HepG2 (cell line): Measurements from ENCODE around the gene JMJD6. TPM values are rescaled to one million over a fixed set of nuclear protein-coding genes. Genes with fewer than 3 reads are reported as not detected.

Source experiments
- DNMT3B ChIP-seq: conservative IDR thresholded peaks from 2 replicates; pipeline ENCODE4 v1.6.1; 2016; ENCODE audit warnings: missing biosample characterization, control low read depth
- EP300 ChIP-seq, 3 experiments: sonication (generic) in 1 of 3; formaldehyde crosslinking in 1 of 3; IDR thresholded peaks; 2 replicates each; pipeline versions ENCODE4 v1.5.1 to v1.6.1; 2011 to 2020; ENCODE audit warnings: low read depth in 2 of 3, low read length in 2 of 3, borderline replicate concordance in 1 of 3, improper control_type of control experiment in 1 of 3, mild to moderate bottlenecking in 1 of 3, missing genetic modification reagents in 1 of 3, moderate library complexity in 1 of 3
- FOXO1 ChIP-seq: sonication (generic); formaldehyde crosslinking; IDR thresholded peaks from 2 replicates; pipeline ENCODE4 v1.4.0; 2020; ENCODE audit warnings: missing genetic modification reagents
- GFI1 ChIP-seq: sonication (generic); formaldehyde crosslinking; IDR thresholded peaks from 2 replicates; pipeline ENCODE4 v1.5.0; 2020; ENCODE audit warnings: missing genetic modification reagents, mild to moderate bottlenecking, borderline replicate concordance
- JUNB ChIP-seq: sonication (generic); formaldehyde crosslinking; IDR thresholded peaks from 2 replicates; pipeline ENCODE4 v1.8.0; 2022; ENCODE audit warnings: missing genetic modification reagents, mild to moderate bottlenecking, borderline replicate concordance
- LCORL ChIP-seq, 2 experiments: fragments of 450-650 bp in 1 of 2; sonication (generic) in 1 of 2; formaldehyde crosslinking in 1 of 2; IDR thresholded peaks; 2 replicates each; pipeline versions ENCODE4 v1.5.0 to v1.6.1; 2017 to 2020; ENCODE audit warnings: antibody characterized with exemption in 1 of 2, missing genetic modification reagents in 1 of 2
- MED8 ChIP-seq: sonication (generic); formaldehyde crosslinking; IDR thresholded peaks from 2 replicates; pipeline ENCODE4 v1.8.1; 2023; ENCODE audit warnings: mild to moderate bottlenecking, missing genetic modification reagents; ENCODE audit not compliant: insufficient replicate concordance
- NR2F1 ChIP-seq, 2 experiments: fragments of 450-650 bp in 1 of 2; formaldehyde crosslinking in 1 of 2; IDR thresholded peaks; 2 replicates each; pipeline versions ENCODE4 v1.5.0 to v1.6.1; 2016 to 2020; ENCODE audit warnings: mild to moderate bottlenecking in 1 of 2, missing compliant biosample characterization in 1 of 2, missing genetic modification reagents in 1 of 2, moderate library complexity in 1 of 2
- PAF1 ChIP-seq: IDR thresholded peaks from 2 replicates; pipeline ENCODE4 v1.6.1; 2016; ENCODE audit warnings: missing genetic modification reagents, missing compliant biosample characterization
- PHF8 ChIP-seq: sonication (generic); formaldehyde crosslinking; IDR thresholded peaks from 2 replicates; pipeline ENCODE4 v1.5.0; 2020; ENCODE audit warnings: missing genetic modification reagents
- RFX1 ChIP-seq: fragments of 450-650 bp; IDR thresholded peaks from 2 replicates; pipeline ENCODE4 v1.6.1; 2017
- SP1 ChIP-seq, 2 experiments: fragments of 450-650 bp in 1 of 2; sonication (generic) in 1 of 2; formaldehyde crosslinking in 1 of 2; IDR thresholded peaks; 2 replicates each; pipeline versions ENCODE4 v1.4.0 to v1.6.1; 2016 to 2020; ENCODE audit warnings: missing genetic modification reagents in 1 of 2
- TOPORS ChIP-seq: sonication (generic); formaldehyde crosslinking; IDR thresholded peaks from 2 replicates; pipeline ENCODE4 v1.8.0; 2023; ENCODE audit warnings: mild to moderate bottlenecking, missing genetic modification reagents
- ZFP90 ChIP-seq: sonication (generic); formaldehyde crosslinking; IDR thresholded peaks from 2 replicates; pipeline ENCODE4 v1.8.0; 2022; ENCODE audit warnings: missing genetic modification reagents, mild to moderate bottlenecking, inconsistent platforms, borderline replicate concordance
- ZNF350 ChIP-seq: sonication (generic); formaldehyde crosslinking; IDR thresholded peaks from 2 replicates; pipeline ENCODE4 v1.4.0; 2020; ENCODE audit warnings: mild to moderate bottlenecking, low read depth, missing genetic modification reagents, borderline replicate concordance
- ZNF546 ChIP-seq: sonication (generic); formaldehyde crosslinking; conservative IDR thresholded peaks from 2 replicates; pipeline ENCODE4 v1.8.1; 2023; ENCODE audit warnings: mild to moderate bottlenecking, missing genetic modification reagents
- ZNF569 ChIP-seq: sonication (generic); formaldehyde crosslinking; IDR thresholded peaks from 2 replicates; pipeline ENCODE4 v1.5.0; 2020; ENCODE audit warnings: mild to moderate bottlenecking, missing genetic modification reagents, moderate library complexity, borderline replicate concordance
- ZNF7 ChIP-seq: IDR thresholded peaks from 2 replicates; pipeline ENCODE4 v1.6.1; 2016; ENCODE audit warnings: missing biosample characterization, missing genetic modification reagents
- ZNF737 ChIP-seq: sonication (generic); formaldehyde crosslinking; IDR thresholded peaks from 2 replicates; pipeline ENCODE4 v1.5.0; 2020; ENCODE audit warnings: missing genetic modification reagents, mild to moderate bottlenecking, borderline replicate concordance
- ZNF788 ChIP-seq: sonication (generic); formaldehyde crosslinking; IDR thresholded peaks from 2 replicates; pipeline ENCODE4 v1.5.0; 2020; ENCODE audit warnings: mild to moderate bottlenecking, missing genetic modification reagents, borderline replicate concordance
- polyA plus RNA-seq, 8 experiments: library from polyadenylated mRNA; depleted of rRNA in 3 of 8; stranded (reverse) in 7 of 8; unstranded in 1 of 8; fragments of >200 nt; fragmentation: Illumina TruSeq in 4 of 8; extraction: Trizol in 4 of 8; gene quantifications; 2 replicates each; pipeline versions ENCODE4 v1.2.1 to v1.2.3, GENCODE V29; 2011 to 2016; ENCODE audit warnings: low read depth in 4 of 8, missing spikeins in 1 of 8, mixed read lengths in 1 of 8; ENCODE audit not compliant: insufficient read depth in 1 of 8
- total RNA-seq, 5 experiments: library from RNA; depleted of rRNA; stranded (reverse); fragments of >200 nt; fragmentation: Illumina TruSeq; extraction: Trizol; gene quantifications; 2 replicates each; pipeline ENCODE4 v1.2.3, GENCODE V29; 2016; ENCODE audit warnings: low read depth in 1 of 5
- TF ChIP-seq, protein P1 (sequence below): sonication (generic); formaldehyde crosslinking; IDR thresholded peaks from 2 replicates; pipeline ENCODE4 v1.5.0; 2020; ENCODE audit warnings: missing genetic modification reagents, mild to moderate bottlenecking, borderline replicate concordance
- TF ChIP-seq, protein P2 (sequence below): sonication (generic); formaldehyde crosslinking; IDR thresholded peaks from 2 replicates; pipeline ENCODE4 v1.9.0; 2021; ENCODE audit warnings: missing genetic modification reagents, borderline replicate concordance
- TF ChIP-seq, protein P3 (sequence below): sonication (generic); formaldehyde crosslinking; IDR thresholded peaks from 2 replicates; pipeline ENCODE4 v1.4.0; 2020; ENCODE audit warnings: missing genetic modification reagents, low read depth, mild to moderate bottlenecking, borderline replicate concordance
- TF ChIP-seq, protein P4 (sequence below): IDR thresholded peaks from 2 replicates; pipeline ENCODE4 v1.6.1; 2016; ENCODE audit warnings: missing compliant biosample characterization, missing genetic modification reagents, borderline replicate concordance

Gene JMJD6
- total and polyA plus RNA-seq, 2 of the 13 experiments (the other 11 are each of a cell fraction or from before 2014, with no cell fraction given) = 33.6 to 41.0 TPM

DNA sequence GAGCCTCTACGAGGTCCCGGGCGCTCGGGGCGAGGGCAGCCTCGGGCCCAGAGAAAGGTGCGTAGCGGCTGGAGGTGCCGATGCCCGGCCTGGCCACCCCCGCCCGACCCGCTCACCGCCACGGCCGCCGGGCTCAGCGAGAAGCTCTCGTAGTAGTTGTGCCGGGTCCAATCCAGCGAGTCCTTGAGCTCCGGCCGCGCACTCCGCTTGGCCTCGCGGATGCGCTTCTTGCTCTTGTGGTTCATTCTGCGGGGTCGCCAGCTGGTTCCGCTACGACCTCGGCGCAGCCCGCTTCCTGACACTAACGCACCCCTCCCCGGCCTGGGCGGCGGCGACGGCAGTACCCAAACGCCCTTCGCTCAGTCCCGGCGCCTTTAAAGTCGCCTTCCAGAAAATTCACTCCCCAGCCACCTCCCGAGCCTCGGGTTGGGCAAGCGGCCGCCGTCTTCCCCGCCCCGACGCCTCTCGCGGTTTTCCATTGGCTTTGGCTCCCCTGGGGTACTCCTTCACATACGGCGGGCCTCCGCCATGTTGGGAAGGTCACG lies at the start of gene JMJD6 (continued):
- TF ChIP-seq PAF1 (CRISPR knock-in tag) = no peak
- TF ChIP-seq MED8 (CRISPR knock-in tag) = no peak
- TF ChIP-seq, protein P1, sequence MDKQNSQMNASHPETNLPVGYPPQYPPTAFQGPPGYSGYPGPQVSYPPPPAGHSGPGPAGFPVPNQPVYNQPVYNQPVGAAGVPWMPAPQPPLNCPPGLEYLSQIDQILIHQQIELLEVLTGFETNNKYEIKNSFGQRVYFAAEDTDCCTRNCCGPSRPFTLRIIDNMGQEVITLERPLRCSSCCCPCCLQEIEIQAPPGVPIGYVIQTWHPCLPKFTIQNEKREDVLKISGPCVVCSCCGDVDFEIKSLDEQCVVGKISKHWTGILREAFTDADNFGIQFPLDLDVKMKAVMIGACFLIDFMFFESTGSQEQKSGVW (CRISPR knock-in tag) = no peak
- TF ChIP-seq DNMT3B (CRISPR knock-in tag) = no peak; the same call in 1 of the 2 replicates
- no peak for TF ChIP-seq ZFP90 (CRISPR knock-in tag)
- TF ChIP-seq SP1 (IDR thresholded peaks at IDR 0.05) = no peak
- peak; percentile 89 for TF ChIP-seq SP1 (CRISPR knock-in tag; IDR thresholded peaks at IDR 0.05)
- TF ChIP-seq, protein P2, sequence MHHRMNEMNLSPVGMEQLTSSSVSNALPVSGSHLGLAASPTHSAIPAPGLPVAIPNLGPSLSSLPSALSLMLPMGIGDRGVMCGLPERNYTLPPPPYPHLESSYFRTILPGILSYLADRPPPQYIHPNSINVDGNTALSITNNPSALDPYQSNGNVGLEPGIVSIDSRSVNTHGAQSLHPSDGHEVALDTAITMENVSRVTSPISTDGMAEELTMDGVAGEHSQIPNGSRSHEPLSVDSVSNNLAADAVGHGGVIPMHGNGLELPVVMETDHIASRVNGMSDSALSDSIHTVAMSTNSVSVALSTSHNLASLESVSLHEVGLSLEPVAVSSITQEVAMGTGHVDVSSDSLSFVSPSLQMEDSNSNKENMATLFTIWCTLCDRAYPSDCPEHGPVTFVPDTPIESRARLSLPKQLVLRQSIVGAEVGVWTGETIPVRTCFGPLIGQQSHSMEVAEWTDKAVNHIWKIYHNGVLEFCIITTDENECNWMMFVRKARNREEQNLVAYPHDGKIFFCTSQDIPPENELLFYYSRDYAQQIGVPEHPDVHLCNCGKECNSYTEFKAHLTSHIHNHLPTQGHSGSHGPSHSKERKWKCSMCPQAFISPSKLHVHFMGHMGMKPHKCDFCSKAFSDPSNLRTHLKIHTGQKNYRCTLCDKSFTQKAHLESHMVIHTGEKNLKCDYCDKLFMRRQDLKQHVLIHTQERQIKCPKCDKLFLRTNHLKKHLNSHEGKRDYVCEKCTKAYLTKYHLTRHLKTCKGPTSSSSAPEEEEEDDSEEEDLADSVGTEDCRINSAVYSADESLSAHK (CRISPR knock-in tag) = no peak
- TF ChIP-seq GFI1 (CRISPR knock-in tag) = peak; percentile 38; the same call in 1 of the 2 replicates
- no peak; the same call in 1 of the 2 replicates for TF ChIP-seq TOPORS (CRISPR knock-in tag)
- TF ChIP-seq ZNF569 (CRISPR knock-in tag) = no peak; the same call in 1 of the 2 replicates
- TF ChIP-seq ZNF546 = peak; percentile 81
- TF ChIP-seq, protein P3, sequence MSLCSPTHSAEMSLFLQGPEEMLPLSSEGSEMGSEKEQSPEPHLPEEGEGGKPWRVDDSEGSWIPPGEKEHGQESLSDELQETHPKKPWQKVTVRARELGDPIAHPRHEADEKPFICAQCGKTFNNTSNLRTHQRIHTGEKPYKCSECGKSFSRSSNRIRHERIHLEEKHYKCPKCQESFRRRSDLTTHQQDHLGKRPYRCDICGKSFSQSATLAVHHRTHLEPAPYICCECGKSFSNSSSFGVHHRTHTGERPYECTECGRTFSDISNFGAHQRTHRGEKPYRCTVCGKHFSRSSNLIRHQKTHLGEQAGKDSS (CRISPR knock-in tag) = no peak
- no peak for TF ChIP-seq ZNF350
- peak; percentile 93 for TF ChIP-seq PHF8 (CRISPR knock-in tag)
- TF ChIP-seq RFX1 = no peak
- no peak for TF ChIP-seq LCORL (IDR thresholded peaks at IDR 0.05)
- TF ChIP-seq LCORL (CRISPR knock-in tag; IDR thresholded peaks at IDR 0.05) = no peak; the same call in 1 of the 2 replicates
- peak; percentile 82; the same call in 1 of the 2 replicates for TF ChIP-seq ZNF788
- 0 out of 2 replicates have a peak, but pooled peaks have one; percentile 81 for TF ChIP-seq ZNF737 (CRISPR knock-in tag)
- TF ChIP-seq, protein P4, sequence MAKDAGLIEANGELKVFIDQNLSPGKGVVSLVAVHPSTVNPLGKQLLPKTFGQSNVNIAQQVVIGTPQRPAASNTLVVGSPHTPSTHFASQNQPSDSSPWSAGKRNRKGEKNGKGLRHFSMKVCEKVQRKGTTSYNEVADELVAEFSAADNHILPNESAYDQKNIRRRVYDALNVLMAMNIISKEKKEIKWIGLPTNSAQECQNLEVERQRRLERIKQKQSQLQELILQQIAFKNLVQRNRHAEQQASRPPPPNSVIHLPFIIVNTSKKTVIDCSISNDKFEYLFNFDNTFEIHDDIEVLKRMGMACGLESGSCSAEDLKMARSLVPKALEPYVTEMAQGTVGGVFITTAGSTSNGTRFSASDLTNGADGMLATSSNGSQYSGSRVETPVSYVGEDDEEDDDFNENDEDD (CRISPR knock-in tag) = peak; percentile 48
- no peak for TF ChIP-seq JUNB (CRISPR knock-in tag)
- peak; percentile 25 to 38; a peak in 1 of 4 replicates for TF ChIP-seq NR2F1 (CRISPR knock-in tag; IDR thresholded peaks at IDR 0.05)
- peak; percentile 49 for TF ChIP-seq FOXO1
- no peak for TF ChIP-seq ZNF7
- TF ChIP-seq EP300 (IDR thresholded peaks at IDR 0.05; ENCODE audit: low read depth in 2 of 2, low read length in 2 of 2) = peak in 1 of 2 experiments; percentile 20; a peak in 1 of 4 replicates
- 0 out of 2 replicates have a peak, but pooled peaks have one; percentile 32 for TF ChIP-seq EP300 (CRISPR knock-in tag; IDR thresholded peaks at IDR 0.05; ENCODE audit: borderline replicate concordance)
